Left renal pelvis (tissue), 4 donors: Measurements from ENCODE around the gene FAM240A. TPM values are rescaled to one million over a fixed set of nuclear protein-coding genes. Genes with fewer than 3 reads are reported as not detected.
A peak's percentile ranks its signal among the peaks of the same experiment; 100 is the strongest.

Experiments
- DNase-seq, 4 donors: peaks; one replicate each; pipeline ENCODE4 v3.0.0-alpha.2; 2013; ENCODE audit warnings: low read depth in 4 of 4, low spot score in 3 of 4
- polyA plus RNA-seq, 4 donors: library from polyadenylated mRNA; unstranded; fragments of 120-200 nt; gene quantifications; one replicate each; pipeline ENCODE4 v1.2.1, GENCODE V29; 2013; ENCODE audit not compliant: insufficient read length in 4 of 4

The FAM240A gene
- polyA plus RNA-seq, 4 donors: 0.09 TPM; not detected in 3

DNA sequence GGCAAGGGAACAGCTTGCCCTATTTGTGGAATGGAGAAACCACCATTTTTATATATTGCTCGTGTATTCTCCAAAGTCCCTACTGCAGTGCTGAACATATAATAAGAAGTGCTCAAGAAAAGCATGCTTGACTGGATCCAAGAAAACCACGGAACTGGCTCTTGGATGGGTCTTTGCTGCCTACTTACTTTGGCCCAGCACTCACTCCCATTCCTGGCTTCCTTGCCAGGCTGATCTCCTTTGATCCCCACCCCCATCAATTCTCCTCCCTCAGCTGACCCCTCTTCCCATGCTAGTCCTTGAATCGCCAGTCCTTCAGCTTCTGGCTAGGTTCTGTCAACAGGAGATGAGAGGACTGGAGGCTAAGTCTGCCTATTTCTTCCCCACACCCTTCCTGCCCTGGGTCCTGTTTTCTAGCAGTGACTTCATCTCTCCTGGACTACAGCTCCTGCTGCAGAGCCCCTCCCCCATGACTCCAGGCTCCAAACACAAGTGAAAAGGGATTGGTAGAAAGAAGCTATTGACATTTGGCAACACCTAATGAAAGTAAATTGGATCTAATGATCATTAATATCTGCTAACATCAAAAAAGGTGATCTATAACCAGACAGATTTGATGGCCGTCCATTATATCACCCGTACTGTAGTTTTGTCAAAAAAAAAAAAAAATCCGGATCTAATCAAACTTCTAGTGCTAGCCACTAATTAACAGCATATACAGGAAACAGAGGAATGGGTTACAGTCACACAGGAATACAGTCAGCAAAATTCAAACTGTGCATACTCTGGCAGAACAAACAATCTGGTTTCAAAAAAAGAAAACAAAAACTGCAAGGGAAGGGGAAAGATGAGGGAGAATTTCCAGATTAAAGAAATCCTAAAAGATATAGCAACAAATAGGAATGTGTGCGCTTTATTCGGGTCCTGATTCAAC, 7.8 kb downstream of the FAM240A start:
- no peak for DNase-seq

DNA sequence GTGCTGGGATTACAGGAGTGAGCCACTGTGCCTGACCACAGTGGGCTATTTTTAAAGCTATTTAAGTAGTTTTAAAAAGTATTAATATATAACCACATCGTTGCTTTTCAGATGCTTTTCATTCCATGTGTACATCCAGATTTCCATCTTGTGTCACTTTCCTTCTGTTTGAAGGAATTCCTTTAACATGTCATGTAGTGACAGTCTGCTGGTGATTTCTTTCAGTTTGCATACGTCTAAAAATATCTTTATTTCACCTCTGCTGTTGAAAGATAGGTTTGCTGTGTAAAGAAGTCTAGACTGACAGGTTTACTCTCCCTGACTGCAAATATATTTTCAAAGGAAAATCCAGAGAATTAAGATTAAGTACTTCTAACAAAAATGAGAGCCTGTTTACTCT, 12.2 kb downstream of the FAM240A start:
- no peak for DNase-seq

DNA sequence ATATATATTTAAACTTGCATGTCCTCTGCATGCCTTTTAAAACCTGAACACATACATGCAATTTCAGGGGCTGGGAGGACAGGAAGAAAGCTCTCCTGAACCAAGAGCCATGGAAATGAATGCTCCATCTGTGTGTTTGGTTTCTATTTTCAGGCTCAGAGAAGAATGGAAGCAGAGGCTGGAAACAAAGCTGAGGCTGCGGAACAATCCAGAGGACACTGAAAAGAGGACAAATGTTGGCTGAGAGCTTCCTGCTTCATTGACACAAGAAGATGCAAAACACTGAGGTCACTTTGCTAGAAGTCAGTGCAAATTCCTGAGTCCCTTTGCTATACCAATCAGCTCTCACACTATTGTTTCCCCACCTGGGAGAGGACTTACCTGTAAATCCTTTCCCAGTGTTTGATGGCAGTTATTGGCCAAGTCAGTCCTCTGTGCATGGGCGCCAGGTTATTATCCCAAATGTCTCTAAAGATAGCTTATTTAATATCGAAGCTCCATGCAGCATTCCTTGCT, 12.7 kb downstream of the FAM240A start:
- no peak for DNase-seq

DNA sequence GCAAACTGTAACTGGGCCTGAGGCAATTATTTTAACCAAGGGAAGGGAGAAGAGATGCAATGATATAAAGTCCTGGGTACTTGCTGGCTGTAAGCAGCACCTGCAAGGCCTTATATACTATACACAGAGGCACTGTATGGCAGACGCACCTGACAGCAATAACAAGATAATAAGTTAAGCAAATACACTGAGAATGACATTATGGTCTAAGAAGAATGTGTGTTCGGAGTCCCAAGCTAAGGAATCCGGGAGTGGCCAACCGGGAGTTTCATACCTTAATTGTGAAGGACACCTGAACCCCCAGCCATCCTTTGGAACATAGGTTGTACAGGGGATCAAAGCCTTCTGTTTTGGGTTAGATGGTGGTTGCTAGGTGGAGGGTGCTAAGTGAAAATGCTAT, 13.7 kb downstream of the FAM240A start:
- no peak for DNase-seq

DNA sequence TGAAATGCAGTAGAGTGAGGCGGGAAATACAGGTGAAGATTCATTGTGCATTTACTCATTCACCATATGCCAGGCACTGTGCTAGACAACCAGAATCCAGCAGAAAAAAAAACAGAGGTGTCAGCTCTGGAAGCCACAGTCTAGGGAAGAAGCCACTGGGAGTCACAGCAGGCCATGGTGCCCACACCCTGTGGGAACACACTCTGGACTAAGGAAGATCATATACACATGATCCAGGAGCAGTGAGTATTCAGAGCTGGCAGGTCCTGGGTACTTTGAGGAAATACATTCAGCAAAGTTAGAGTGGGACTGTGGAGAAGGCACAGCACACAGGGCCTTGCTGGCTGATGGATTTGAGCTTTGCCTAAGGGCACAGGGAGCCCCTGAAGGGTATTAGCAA, 14.8 kb downstream of the FAM240A start:
- no peak for DNase-seq

DNA sequence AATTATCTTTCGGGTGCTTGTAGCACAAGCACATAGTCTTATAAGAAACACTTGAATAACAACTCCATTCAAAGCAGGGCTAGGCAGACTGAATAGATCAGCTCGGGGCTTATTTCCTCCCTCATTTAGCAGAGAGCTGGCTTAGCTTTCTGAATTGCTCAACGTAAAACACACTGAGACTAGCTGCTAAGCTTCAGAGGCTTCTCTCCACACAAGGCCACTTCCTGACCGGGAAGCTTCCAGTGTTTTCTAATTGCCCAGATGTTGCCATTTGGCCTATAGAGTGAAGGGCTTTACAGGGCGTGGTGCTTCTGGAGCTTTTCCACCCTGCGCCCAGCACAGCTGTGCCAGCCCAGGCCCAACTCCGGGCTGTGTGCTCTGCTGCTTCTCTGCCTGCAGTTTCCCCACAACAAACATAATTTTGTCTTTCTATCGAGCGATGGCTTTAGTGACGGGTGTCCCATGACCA, 16.6 kb downstream of the FAM240A start:
- no peak for DNase-seq

DNA sequence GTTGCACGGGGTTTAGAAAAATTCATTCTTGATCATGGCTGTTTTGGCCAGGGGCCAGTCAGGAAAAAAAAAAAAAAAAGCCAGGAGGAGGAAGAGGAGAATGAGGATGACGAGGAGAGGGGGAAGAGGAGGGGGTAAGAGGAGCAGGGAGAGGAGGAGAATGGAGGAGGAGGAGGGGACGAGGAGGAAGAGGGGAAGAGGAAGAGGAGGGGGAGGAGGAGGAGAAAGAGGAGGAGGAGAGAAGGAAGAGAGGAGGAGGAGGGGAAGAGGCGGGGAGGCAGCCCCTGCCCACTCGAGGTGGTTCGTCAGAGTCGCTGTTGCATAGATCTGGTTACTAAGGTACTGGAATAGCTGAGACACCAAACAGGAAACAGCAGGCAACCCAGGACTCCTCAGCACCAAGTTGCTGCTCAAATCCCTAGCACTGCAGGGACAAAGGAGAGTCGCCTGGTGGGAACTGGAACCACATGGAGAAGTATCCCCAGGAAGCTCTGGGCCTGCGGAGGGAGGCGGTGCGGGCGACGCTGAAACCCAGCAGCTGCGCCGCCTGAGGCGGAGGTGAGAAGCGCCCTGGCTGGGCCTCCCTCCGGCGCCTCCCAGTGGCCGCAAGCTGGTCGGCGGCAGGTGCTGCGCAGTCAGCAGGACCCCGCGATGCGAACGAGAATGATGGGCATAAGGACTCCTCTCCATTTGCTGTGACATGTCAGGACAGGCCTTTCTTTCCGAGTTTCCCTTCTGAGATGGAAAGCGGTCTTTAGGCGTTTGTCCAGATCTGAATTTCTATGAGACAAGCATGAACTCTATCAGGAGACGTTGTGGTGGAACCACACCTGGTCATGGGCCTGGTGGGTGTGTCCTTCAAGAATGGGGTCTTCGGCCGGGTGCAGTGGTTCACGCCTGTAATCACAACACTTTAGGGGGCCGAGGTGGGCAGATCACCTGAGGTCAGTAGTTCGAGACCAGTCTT, 17.5 kb downstream of the FAM240A start:
- DNase-seq: peak; percentile 68 to 76 (median 73)

DNA sequence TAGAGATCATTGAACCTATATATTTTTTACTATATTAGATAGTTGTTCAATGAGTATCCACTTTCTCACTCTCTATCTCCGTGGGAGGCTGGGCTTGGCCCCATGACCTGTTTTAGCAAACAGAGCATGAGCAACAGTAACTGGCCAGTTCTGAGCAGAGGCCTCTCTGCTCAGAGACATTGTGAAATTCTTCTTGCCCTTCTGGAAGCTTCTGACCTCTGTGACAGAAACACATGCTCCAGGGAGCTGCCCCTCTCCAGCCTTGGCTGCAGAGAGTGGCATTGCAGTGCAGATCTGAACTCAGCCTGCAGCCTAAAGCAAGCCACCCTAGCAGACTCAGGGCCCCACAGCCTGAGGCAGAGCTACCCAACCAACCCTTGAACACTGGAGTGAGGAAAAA, 20.5 kb downstream of the FAM240A start:
- DNase-seq: no peak

DNA sequence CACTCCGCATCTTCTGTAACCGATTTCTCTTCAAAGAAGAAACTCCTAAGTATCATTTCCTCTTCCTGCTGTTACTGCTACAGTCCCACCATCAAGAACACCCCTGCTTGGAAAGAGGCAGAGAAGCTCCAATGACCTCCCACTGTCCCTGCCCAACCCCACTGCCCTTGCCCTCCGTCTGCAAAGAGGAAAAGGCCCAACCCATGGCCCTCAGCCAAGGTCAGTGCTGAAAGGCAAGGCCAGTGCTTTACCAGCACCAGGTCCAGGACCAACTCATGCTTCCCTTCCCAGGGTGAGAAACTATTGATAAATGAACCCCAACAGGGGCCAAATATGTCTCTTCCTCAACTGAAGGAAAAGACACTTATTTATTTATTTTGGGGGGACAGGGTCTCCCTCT, 22.5 kb downstream of the FAM240A start:
- no peak for DNase-seq

DNA sequence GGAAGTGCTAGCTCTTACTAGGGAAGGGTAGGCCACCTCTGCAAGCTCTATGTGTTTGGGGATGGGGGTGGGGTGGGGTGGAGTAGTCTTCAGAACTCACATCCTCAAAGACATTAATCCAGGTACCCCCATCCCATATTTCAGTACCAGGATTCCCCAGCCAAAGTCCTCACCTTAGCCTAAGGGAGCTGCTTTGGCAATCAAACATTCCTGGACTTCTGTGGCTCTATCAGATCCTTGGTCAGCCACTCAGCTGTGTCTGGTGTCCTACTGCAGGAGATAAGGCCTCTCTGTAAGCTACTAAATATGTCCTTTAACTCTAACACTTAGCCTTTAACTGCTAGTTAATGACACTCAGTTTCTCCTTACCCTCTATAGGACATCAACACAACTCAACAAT, 26.9 kb downstream of the FAM240A start:
- no peak for DNase-seq

DNA sequence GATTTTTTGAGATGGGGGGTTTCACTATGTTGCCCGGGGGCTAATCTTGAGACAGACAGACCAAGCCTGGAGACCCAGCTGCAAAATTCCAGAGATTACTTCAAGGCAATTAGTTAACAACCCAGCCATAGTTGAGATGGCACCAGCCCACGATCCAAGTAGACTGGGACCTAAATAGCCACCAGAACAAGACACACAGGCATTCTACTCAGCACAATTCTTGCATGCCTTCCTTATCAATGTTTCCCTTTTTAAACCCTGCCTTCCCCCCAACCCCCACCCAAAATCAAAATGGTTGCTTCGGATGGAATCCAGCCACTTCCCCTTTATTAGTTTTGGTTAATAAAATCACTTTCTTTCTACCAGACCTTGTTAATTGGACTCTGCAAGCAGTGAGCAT, 28.6 kb downstream of the FAM240A start:
- no peak for DNase-seq

DNA sequence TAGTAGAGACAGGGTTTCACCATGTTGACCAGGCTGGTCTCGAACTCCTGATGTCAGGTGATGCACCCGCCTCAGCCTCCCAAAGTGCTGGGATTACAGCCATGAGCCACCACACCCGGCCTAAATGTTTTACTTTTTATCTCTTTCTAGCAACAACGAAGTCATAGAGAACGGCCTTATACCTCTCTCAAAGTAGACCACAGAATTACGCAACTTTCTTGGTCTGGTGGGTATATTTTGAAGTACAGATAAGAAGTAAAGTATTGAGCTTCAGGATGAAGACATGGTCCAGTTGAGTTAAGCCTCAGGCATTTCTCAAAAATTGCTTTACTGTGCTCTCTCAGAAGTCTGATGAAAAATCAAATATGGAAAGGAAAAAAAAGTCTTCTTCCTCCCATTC, 30.6 kb downstream of the FAM240A start:
- no peak for DNase-seq

DNA sequence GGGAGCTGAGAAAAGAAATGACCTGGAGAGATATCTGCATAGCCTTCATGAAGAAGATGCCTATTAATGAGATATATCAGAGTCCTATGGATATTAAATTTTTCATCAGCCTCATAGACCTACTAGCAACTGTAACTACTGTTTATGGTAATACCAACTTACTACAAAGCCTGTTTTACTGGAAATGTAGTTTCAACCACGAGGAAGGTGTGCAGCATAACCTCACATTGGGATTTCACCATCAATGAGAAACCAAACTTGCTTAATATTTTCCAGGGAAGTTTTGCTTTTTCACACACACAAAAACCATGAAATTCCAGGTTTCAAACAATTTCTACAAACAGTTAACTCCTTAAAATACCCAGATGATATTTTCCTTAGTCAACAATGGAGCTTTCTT, 31.4 kb downstream of the FAM240A start:
- DNase-seq: no peak

DNA sequence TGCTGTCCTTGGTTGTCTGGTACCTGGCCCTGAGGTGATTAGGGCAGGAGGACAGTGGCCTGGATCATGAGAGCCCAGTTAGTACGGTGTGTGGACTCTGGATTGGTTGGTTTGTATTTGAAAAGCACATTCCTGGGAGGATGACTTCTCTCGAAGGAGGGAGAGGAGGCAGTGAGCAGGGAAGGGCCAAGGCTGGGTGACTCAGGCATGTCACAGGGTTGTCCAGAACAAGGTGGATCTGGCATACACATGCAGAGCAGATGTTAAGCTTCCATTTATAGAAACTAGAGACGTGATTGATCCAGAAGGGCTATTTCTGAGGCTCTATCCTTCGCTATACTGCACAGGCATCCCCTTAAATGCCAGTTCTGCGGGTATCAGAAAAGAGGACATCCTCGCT, 34.4 kb downstream of the FAM240A start:
- no peak for DNase-seq

DNA sequence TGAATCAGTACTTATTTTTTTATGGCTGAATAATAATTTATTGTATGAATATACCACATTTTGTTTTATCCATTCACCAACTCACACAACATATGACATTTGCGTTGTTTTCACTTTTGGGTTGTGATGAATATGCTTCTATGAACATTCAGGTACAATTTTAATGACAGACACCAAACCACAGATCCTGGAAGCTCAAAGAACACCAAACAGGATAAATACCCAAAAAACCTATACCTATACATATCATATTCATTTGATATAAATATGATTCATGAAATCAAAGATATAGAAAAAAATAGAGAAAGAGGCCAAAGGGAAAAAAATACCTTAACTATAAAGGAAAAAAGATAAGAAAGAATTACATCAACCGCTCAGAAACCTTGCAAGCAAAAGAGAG, 35.8 kb downstream of the FAM240A start:
- DNase-seq: no peak

DNA sequence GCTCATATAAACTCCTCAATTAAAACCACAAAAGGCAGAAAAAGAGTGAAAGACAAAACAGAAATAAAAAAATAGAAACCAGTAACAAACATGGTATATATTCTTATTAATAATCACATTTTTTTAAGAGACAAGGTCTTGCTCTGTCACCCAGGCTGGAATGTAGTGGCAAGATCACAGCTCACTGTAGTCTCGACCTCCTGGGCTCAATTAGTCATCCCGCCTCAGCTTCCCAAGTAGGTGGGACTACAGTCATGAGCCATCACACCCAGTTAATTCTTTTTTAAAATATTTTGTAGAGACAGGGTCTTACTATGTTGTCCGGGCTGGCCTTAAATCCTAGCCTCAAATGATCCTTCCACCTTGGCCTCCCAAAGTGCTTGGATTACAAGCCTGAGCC, 37.1 kb downstream of the FAM240A start:
- no peak for DNase-seq

DNA sequence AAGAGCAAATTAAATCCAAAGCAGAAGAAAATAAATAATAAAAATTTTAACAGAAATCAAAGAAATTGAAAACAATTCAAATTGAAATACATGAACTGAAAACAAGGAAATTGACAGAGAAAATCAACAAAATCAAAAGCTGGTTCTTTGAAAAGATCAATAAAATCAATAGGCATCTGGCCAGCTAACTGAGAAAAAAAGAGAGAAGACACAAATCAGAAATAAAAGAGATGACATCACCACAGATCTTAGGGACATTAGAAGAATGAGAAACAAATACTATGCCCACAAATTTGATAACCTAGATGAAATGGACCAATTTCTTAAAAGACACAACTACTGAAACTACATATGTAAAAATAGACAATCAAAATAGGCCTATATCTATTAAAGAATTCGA, 38.8 kb downstream of the FAM240A start:
- no peak for DNase-seq

DNA sequence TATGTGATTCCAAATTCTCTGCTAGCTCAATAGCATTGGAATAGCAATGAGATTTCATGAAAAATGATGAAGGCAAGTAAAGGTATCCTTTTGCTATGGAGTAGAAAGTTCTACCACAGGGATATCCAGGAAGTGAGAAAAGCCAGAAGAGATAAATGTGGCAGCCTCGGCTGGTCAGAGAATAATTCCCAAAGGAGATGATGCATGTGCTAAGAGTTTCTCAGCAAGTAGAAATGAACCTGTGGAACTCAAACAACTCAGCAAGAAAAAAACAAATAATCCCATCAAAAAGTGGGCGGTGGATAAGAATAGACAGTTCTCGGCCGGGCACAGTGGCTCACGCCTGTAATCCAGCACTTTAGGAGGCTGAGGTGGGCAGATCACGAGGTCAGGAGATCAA, 42.9 kb downstream of the FAM240A start:
- no peak for DNase-seq

DNA sequence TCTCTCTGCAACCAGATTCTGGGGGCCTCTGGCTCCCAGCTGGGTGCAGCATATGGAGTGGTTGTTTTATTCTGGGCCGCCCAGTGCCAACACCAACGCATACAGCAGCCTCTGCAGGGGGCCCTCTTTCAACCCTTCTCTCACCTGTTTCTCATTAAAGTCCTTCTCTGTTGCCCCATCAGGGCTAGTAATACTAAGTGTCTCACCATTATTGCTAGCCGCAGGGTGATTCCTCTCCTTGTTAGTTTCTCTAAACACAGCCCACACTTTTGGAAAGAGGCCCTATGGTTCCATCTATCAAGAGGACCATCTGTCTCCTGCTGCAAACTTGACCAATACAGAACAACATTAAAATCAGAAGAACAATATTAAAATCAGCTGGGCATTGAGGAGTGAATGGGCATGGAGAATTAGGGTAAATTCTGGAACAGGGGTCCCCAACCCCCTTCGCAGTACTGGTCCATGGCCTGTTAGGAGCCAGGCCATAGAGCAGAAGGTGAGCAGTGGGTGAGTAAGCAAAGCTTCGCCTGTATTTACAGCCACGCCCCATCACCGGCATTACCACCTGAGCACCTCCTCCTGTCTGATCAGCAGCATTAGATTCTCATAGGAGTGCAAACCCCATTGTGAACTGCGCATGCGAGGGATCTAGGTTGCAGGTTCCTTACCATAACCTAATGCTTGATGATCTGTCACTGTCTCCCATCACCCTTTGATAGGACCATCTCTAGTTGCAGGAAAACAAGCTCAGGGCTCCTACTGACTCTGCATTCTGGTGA, 44.6 kb downstream of the FAM240A start:
- no peak for DNase-seq

DNA sequence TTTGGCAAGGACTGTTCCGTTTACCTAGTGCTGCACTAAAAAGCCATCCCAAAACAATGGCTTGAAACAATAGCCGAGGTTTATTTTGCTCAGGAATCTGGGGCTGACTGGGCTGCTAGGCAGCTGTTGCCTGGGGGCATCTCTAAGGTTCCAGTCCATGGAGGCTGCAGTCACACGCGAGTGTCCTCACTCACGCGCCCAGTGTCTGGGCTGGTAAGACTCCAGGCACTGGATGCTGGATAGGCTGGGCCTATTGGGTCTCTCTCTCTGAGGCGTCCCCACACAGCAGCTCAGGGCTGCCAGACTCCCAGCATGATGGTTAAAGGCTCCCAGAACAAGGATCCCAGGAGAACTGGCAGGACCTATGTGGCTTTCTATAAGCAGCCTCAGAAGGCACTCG, 47.0 kb downstream of the FAM240A start:
- no peak for DNase-seq
